GM12878 (cell line): ENCODE data around the gene OGFOD3. TPM values are rescaled to one million over a fixed set of nuclear protein-coding genes. Genes with fewer than 3 reads are reported as not detected.

Experiments used
- DPF2 ChIP-seq: fragments of 450-650 bp; IDR thresholded peaks from 2 replicates; pipeline ENCODE4 v1.6.1; 2017; ENCODE audit warnings: mild to moderate bottlenecking
- EGR1 ChIP-seq, 2 experiments: IDR thresholded peaks; 1 replicate in 1 of 2; 2 replicates in 1 of 2; pipeline ENCODE4 v1.6.1; 2011 to 2012; ENCODE audit warnings: low read depth in 2 of 2, low read length in 2 of 2, borderline replicate concordance in 1 of 2, mild to moderate bottlenecking in 1 of 2, moderate library complexity in 1 of 2
- SMARCA5 ChIP-seq: fragments of 450-650 bp; IDR thresholded peaks from 2 replicates; pipeline ENCODE4 v1.6.1; 2017; ENCODE audit warnings: mild to moderate bottlenecking
- TARDBP ChIP-seq: IDR thresholded peaks from 2 replicates; pipeline ENCODE4 v1.6.1; 2016; ENCODE audit warnings: borderline replicate concordance
- TBL1XR1 ChIP-seq: IDR thresholded peaks from 2 replicates; pipeline ENCODE4 v1.6.1; 2012; ENCODE audit warnings: low read depth, low read length, improper control_type of control experiment
- USF2 ChIP-seq: IDR thresholded peaks from 2 replicates; pipeline ENCODE4 v1.6.1; 2011; ENCODE audit warnings: low read depth, low read length, improper control_type of control experiment, borderline replicate concordance
- ZBED1 ChIP-seq: IDR thresholded peaks from 2 replicates; pipeline ENCODE4 v1.6.1; 2016; ENCODE audit warnings: borderline replicate concordance
- polyA plus RNA-seq, 11 experiments: library from polyadenylated mRNA; depleted of rRNA in 4 of 11; unstranded in 6 of 11; stranded (reverse) in 5 of 11; fragments of >200 nt; fragmentation: Nextera tagmentation in 4 of 11; fragmentation: Illumina TruSeq in 1 of 11; extraction: Ambion mirVana in 4 of 11; extraction: Trizol in 1 of 11; gene quantifications; 1 replicate in 1 of 11; 2 replicates in 10 of 11; pipeline versions ENCODE4 v1.2.1 to v1.2.3, GENCODE V29; 2011 to 2016; ENCODE audit warnings: inconsistent platforms in 2 of 11, missing spikeins in 2 of 11, low read depth in 1 of 11
- total RNA-seq, 4 experiments: library from RNA; depleted of rRNA in 3 of 4; stranded (reverse); fragments of >200 nt in 3 of 4; fragmentation: Illumina TruSeq in 1 of 4; extraction: Trizol in 1 of 4; gene quantifications; 2 replicates each; pipeline versions ENCODE4 v1.2.1 to v1.2.3, GENCODE V29; 2013 to 2021
- TF ChIP-seq, protein P1 (sequence below): fragments of 450-650 bp; IDR thresholded peaks from 2 replicates; pipeline ENCODE4 v1.6.1; 2017; ENCODE audit warnings: antibody characterized with exemption, mild to moderate bottlenecking, moderate library complexity

Gene OGFOD3
- total and polyA plus RNA-seq, 10 of the 15 experiments (the other 5 are each of a cell fraction or from before 2014, with no cell fraction given) = 0.48 to 28.4 (median 18.3) TPM

GRCh38 chr17:82449883-82450356, 31.5 kb upstream of the OGFOD3 start (continued):
- TF ChIP-seq, protein P1, sequence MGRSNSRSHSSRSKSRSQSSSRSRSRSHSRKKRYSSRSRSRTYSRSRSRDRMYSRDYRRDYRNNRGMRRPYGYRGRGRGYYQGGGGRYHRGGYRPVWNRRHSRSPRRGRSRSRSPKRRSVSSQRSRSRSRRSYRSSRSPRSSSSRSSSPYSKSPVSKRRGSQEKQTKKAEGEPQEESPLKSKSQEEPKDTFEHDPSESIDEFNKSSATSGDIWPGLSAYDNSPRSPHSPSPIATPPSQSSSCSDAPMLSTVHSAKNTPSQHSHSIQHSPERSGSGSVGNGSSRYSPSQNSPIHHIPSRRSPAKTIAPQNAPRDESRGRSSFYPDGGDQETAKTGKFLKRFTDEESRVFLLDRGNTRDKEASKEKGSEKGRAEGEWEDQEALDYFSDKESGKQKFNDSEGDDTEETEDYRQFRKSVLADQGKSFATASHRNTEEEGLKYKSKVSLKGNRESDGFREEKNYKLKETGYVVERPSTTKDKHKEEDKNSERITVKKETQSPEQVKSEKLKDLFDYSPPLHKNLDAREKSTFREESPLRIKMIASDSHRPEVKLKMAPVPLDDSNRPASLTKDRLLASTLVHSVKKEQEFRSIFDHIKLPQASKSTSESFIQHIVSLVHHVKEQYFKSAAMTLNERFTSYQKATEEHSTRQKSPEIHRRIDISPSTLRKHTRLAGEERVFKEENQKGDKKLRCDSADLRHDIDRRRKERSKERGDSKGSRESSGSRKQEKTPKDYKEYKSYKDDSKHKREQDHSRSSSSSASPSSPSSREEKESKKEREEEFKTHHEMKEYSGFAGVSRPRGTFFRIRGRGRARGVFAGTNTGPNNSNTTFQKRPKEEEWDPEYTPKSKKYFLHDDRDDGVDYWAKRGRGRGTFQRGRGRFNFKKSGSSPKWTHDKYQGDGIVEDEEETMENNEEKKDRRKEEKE = no peak
- TF ChIP-seq DPF2 = peak; percentile 5; the same call in 1 of the 2 replicates
- 0 out of 2 replicates have a peak, but pooled peaks have one; percentile 20 for TF ChIP-seq TARDBP
- no peak for TF ChIP-seq ZBED1
- TF ChIP-seq SMARCA5 = no peak
- TF ChIP-seq USF2 = no peak
- no peak; the same call in none of the 2 replicates for TF ChIP-seq TBL1XR1
- TF ChIP-seq EGR1 (IDR thresholded peaks at IDR 0.05; ENCODE audit: borderline replicate concordance in 1 of 2, low read depth in 2 of 2, low read length in 2 of 2) = no peak
